HepG2 (cell line): Measurements from ENCODE around the gene PREX1. TPM values are rescaled to one million over a fixed set of nuclear protein-coding genes. Genes with fewer than 3 reads are reported as not detected.

Source experiments
- ATAC-seq: fragments of 200-7000 bp; cut with Tn5 transposase; 3 replicates; pipeline ENCODE4 v1.9.1; 2020; ENCODE audit warnings: mild to moderate bottlenecking, moderate library complexity
- BruUV-seq: library from RNA; stranded (reverse); fragments of 400-500 nt; replicated peaks from 2 replicates; lab custom pipeline; 2021; lab: Mats Ljungman, UMichigan
- CTCF ChIA-PET: fragments of 300-600 bp; formaldehyde crosslinking; extraction: SDS; loops from one replicate; lab custom pipeline; 2021; ENCODE audit warnings: low total read pairs, inconsistent platforms, low intra/inter-chr PET ratio; lab: Yijun Ruan, JAX
- POLR2A ChIA-PET: fragments of 350-600 bp; sonication (Branson Sonifier 250); formaldehyde crosslinking; loops from one replicate; lab custom pipeline; 2020; ENCODE audit warnings: antibody characterized with exemption, inconsistent platforms; lab: Yijun Ruan, JAX
- DNase-seq: peaks from one replicate; pipeline ENCODE4 v3.0.0-alpha.2; 2015; ENCODE audit warnings: low spot score
- FAIRE-seq: peaks from 3 replicates; lab custom pipeline; 2011; peaks lifted over from hg19 to GRCh38; lab: Jason Lieb, UNC
- H2AFZ ChIP-seq: one replicate; pipeline ENCODE4 v1.6.1; 2011; ENCODE audit warnings: low read length, inconsistent platforms
- H3K27ac ChIP-seq: fragments of 300-600 bp; 3 replicates; pipeline ENCODE4 v1.8.0; 2011; ENCODE audit warnings: mixed run types, mild to moderate bottlenecking, mixed read lengths, low read length, inconsistent platforms; ENCODE audit not compliant: insufficient read depth; ENCODE audit errors: extremely low read length
- H3K27me3 ChIP-seq, 2 experiments: fragments of 200-600 bp in 1 of 2; 2 replicates in 1 of 2; 3 replicates in 1 of 2; pipeline versions ENCODE4 v1.6.0 to v1.8.0; 2011; ENCODE audit warnings: low read length in 2 of 2, mild to moderate bottlenecking in 2 of 2, moderate library complexity in 2 of 2, inconsistent platforms in 1 of 2; ENCODE audit not compliant: insufficient read depth in 2 of 2, control insufficient read depth in 1 of 2
- H3K36me3 ChIP-seq, 2 experiments: fragments of 200-600 bp in 1 of 2; replicated peaks in 1 of 2; 2 replicates in 1 of 2; 3 replicates in 1 of 2; pipeline versions ENCODE4 v1.5.1 to v1.8.0; 2011; ENCODE audit warnings: low read length in 2 of 2, inconsistent platforms in 1 of 2; ENCODE audit not compliant: insufficient read depth in 2 of 2, control insufficient read depth in 1 of 2
- H3K4me1 ChIP-seq: 2 replicates; pipeline ENCODE4 v1.5.1; 2012; ENCODE audit warnings: low read length, inconsistent platforms; ENCODE audit not compliant: insufficient read depth
- H3K4me2 ChIP-seq: 2 replicates; pipeline ENCODE4 v1.6.0; 2011; ENCODE audit warnings: low read depth, low read length, inconsistent platforms
- H3K4me3 ChIP-seq, 3 experiments: fragments of 200-600 bp in 1 of 3; sonication (generic), shearing (Covaris generic) in 1 of 3; replicated peaks in 1 of 3; 2 replicates each; pipeline ENCODE4 v1.5.1; 2011 to 2016; ENCODE audit warnings: low read length in 3 of 3, inconsistent platforms in 2 of 3, low read depth in 2 of 3, mild to moderate bottlenecking in 2 of 3, control low read depth in 1 of 3, mixed read lengths in 1 of 3; ENCODE audit not compliant: insufficient read depth in 1 of 3
- H3K79me2 ChIP-seq: one replicate; pipeline ENCODE4 v1.6.1; 2011; ENCODE audit warnings: low read length, inconsistent platforms; ENCODE audit not compliant: insufficient read depth
- H3K9ac ChIP-seq: 2 replicates; pipeline ENCODE4 v1.6.0; 2011; ENCODE audit warnings: mild to moderate bottlenecking, low read depth, low read length, inconsistent platforms; ENCODE audit not compliant: insufficient read depth
- H3K9me3 ChIP-seq: 2 replicates; pipeline ENCODE4 v1.5.1; 2012; ENCODE audit warnings: mild to moderate bottlenecking, low read length
- H4K20me1 ChIP-seq: 2 replicates; pipeline ENCODE4 v1.6.0; 2011; ENCODE audit warnings: inconsistent platforms, mild to moderate bottlenecking, low read length, moderate library complexity; ENCODE audit not compliant: insufficient read depth
- AHR ChIP-seq: IDR thresholded peaks from 2 replicates; pipeline ENCODE4 v1.6.1; 2018; ENCODE audit warnings: missing genetic modification reagents, missing compliant biosample characterization
- ARID4A ChIP-seq: sonication (generic); formaldehyde crosslinking; IDR thresholded peaks from 2 replicates; pipeline ENCODE4 v1.5.0; 2020; ENCODE audit warnings: mild to moderate bottlenecking, missing genetic modification reagents, borderline replicate concordance
- CENPBD1 ChIP-seq: sonication (generic); formaldehyde crosslinking; IDR thresholded peaks from 2 replicates; pipeline ENCODE4 v1.8.0; 2022; ENCODE audit warnings: missing genetic modification reagents, low read depth, mild to moderate bottlenecking, borderline replicate concordance
- CTCF ChIP-seq: sonication (generic); formaldehyde crosslinking; IDR thresholded peaks from 2 replicates; pipeline ENCODE4 v1.5.0; 2020; ENCODE audit warnings: mild to moderate bottlenecking, missing genetic modification reagents, moderate library complexity
- FOSL2 ChIP-seq: sonication (generic); formaldehyde crosslinking; IDR thresholded peaks from 2 replicates; pipeline ENCODE4 v1.4.0; 2020; ENCODE audit warnings: missing genetic modification reagents
- FOXC1 ChIP-seq: sonication (generic); formaldehyde crosslinking; IDR thresholded peaks from 2 replicates; pipeline ENCODE4 v1.8.0; 2022; ENCODE audit warnings: mild to moderate bottlenecking, missing genetic modification reagents, borderline replicate concordance
- GFI1 ChIP-seq: sonication (generic); formaldehyde crosslinking; IDR thresholded peaks from 2 replicates; pipeline ENCODE4 v1.5.0; 2020; ENCODE audit warnings: missing genetic modification reagents, mild to moderate bottlenecking, borderline replicate concordance
- MAF1 ChIP-seq: sonication (generic); formaldehyde crosslinking; IDR thresholded peaks from 2 replicates; pipeline ENCODE4 v1.5.0; 2020; ENCODE audit warnings: missing genetic modification reagents, borderline replicate concordance
- MBNL3 ChIP-seq: fragments of 250-450 bp; sonication (Bioruptor Pico); conservative IDR thresholded peaks from 2 replicates; pipeline ENCODE4 v1.8.0; 2022; ENCODE audit warnings: mild to moderate bottlenecking, inconsistent platforms
- NR2F6 ChIP-seq, 2 experiments: IDR thresholded peaks; 2 replicates each; pipeline ENCODE4 v1.6.1; 2016; ENCODE audit warnings: antibody characterized with exemption in 1 of 2, mild to moderate bottlenecking in 1 of 2
- PITX1 ChIP-seq: sonication (generic); formaldehyde crosslinking; IDR thresholded peaks from 2 replicates; pipeline ENCODE4 v1.5.1; 2020; ENCODE audit warnings: mild to moderate bottlenecking, missing genetic modification reagents
- SMC3 ChIP-seq: IDR thresholded peaks from 2 replicates; pipeline ENCODE4 v1.6.1; 2011; ENCODE audit warnings: low read length, improper control_type of control experiment
- STAG1 ChIP-seq: sonication (generic); formaldehyde crosslinking; IDR thresholded peaks from 2 replicates; pipeline ENCODE4 v1.4.0; 2020; ENCODE audit warnings: missing genetic modification reagents
- TRIM24 ChIP-seq: sonication (generic); formaldehyde crosslinking; IDR thresholded peaks from 2 replicates; pipeline ENCODE4 v1.8.0; 2022; ENCODE audit warnings: mild to moderate bottlenecking, missing genetic modification reagents
- ZFYVE20 ChIP-seq: sonication (generic); formaldehyde crosslinking; IDR thresholded peaks from 2 replicates; pipeline ENCODE4 v1.8.0; 2023; ENCODE audit warnings: low read depth, mild to moderate bottlenecking, moderate library complexity, missing genetic modification reagents, borderline replicate concordance
- ZMYM4 ChIP-seq: sonication (generic); formaldehyde crosslinking; IDR thresholded peaks from 2 replicates; pipeline ENCODE4 v1.8.1; 2023; ENCODE audit warnings: mild to moderate bottlenecking, missing genetic modification reagents
- ZNF740 ChIP-seq: sonication (generic); formaldehyde crosslinking; IDR thresholded peaks from 2 replicates; pipeline ENCODE4 v1.4.0; 2020; ENCODE audit warnings: missing genetic modification reagents
- WGBS: methylation state at CpG from one replicate; pipeline ENCODE4 v1.1.6; 2017; ENCODE audit warnings: low lambda C conversion rate; 5-methylcytosine and 5-hydroxymethylcytosine counted together
- in situ Hi-C: cut with HindIII; loops from 2 replicates; pipeline ENCODE4 v1.10.0; 2017; ENCODE audit warnings: low pct_unique_long_range_greater_than_20kb; ENCODE audit not compliant: extremely low pct_ligation_motif_present
- intact Hi-C: fragments of 100-400 bp; cut with micrococcal nuclease; formaldehyde crosslinking; loops from one replicate; pipeline ENCODE4 v1.10.0; 2022; ENCODE audit not compliant: unreplicated experiment
- polyA plus RNA-seq, 8 experiments: library from polyadenylated mRNA; depleted of rRNA in 3 of 8; stranded (reverse) in 7 of 8; unstranded in 1 of 8; fragments of >200 nt; fragmentation: Illumina TruSeq in 4 of 8; extraction: Trizol in 4 of 8; gene quantifications; 2 replicates each; pipeline versions ENCODE4 v1.2.1 to v1.2.3, GENCODE V29; 2011 to 2016; ENCODE audit warnings: low read depth in 4 of 8, missing spikeins in 1 of 8, mixed read lengths in 1 of 8; ENCODE audit not compliant: insufficient read depth in 1 of 8
- total RNA-seq, 5 experiments: library from RNA; depleted of rRNA; stranded (reverse); fragments of >200 nt; fragmentation: Illumina TruSeq; extraction: Trizol; gene quantifications; 2 replicates each; pipeline ENCODE4 v1.2.3, GENCODE V29; 2016; ENCODE audit warnings: low read depth in 1 of 5

The PREX1 gene
- total and polyA plus RNA-seq, 2 of the 13 experiments (the other 11 are each of a cell fraction or from before 2014, with no cell fraction given), result 0.02 to 0.04 TPM

- Histone ChIP-seq H3K4me3 (no peak overlapping the region), H3K27ac (no peak overlapping the region), H3K79me2 (no peaks in the 10 kb centered on the region), H3K9me3 (no peaks in the 10 kb centered on the region), H4K20me1 (no peaks in the 10 kb centered on the region), H3K4me2 (no peak overlapping the region), H2AFZ (no peak overlapping the region), H3K27me3 (peaks cover 1 to 10% of the 10 kb centered on the region in 2 experiments; a peak in 1 of 5 replicates), H3K36me3 (no peaks in the 10 kb centered on the region), H3K9ac (no peak overlapping the region), H3K4me1 (no peaks in the 10 kb centered on the region)
- DNase-seq, result no peak
- 58% methylated on average over 11 of the region's 11 CpGs for WGBS
- CTCF ChIA-PET, result no interaction called here
- intact Hi-C loops (no loop called here), in situ Hi-C loops (no loop called here)
- FAIRE-seq, result peak; percentile 18
- POLR2A ChIA-PET, result no interaction called here
- BruUV-seq, result no TSS peak
- peak; percentile 54 for ATAC-seq
- TF ChIP-seq AHR (CRISPR knock-in tag) (no peak), FOSL2 (CRISPR knock-in tag) (no peak), STAG1 (CRISPR knock-in tag) (peak; percentile 56), MBNL3 (CRISPR knock-in tag) (no peak), ZNF740 (CRISPR knock-in tag) (peak; percentile 81), ZFYVE20 (no peak), ZMYM4 (CRISPR knock-in tag) (no peak), NR2F6 (IDR thresholded peaks at IDR 0.05) (no peak), NR2F6 (CRISPR knock-in tag; IDR thresholded peaks at IDR 0.05) (no peak), GFI1 (CRISPR knock-in tag) (no peak), CENPBD1 (CRISPR knock-in tag) (no peak), TRIM24 (CRISPR knock-in tag) (no peak), CTCF (CRISPR knock-in tag) (peak; percentile 61), MAF1 (CRISPR knock-in tag) (no peak), PITX1 (no peak), SMC3 (peak; percentile 28), FOXC1 (CRISPR knock-in tag) (no peak), ARID4A (CRISPR knock-in tag) (no peak)
Measured at GRCh38 chr20:48578397-48579098, 249.3 kb downstream of the PREX1 start.
